ENCODE data around the gene CCNB2. TPM values are rescaled to one million over a fixed set of nuclear protein-coding genes. Genes with fewer than 3 reads are reported as not detected.
A peak's percentile ranks its signal among the peaks of the same experiment; 100 is the strongest.

CCNB2 gene
- total RNA-seq, 4 donors from 2014 or later = 1.6 TPM; not detected in 3

DNA sequence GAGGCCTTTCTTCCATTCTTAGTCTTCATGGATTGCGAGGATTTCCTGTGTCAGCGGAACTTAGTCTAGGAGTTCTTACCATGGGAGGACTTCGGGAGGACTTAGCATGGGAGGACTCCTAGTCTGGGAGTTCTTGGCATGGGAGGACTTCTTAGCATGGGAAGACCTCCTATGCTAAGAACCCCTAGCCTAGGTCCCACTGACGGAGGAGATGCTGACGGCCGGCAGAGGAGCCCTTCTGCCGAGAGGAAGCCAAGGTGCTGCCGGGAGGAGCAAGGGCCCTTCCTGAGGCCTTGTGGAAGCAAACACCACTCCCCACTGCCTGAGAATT lies 66.1 kb downstream of the CCNB2 start:
- no peaks in the 10 kb centered on the region for H3K9me3 ChIP-seq
- no peak overlapping the region for H3K4me3 ChIP-seq
- peak overlapping the region in 1 of 4 donors; percentile 58 for H3K27ac ChIP-seq (replicated peaks in 1 of 4)
- H3K27me3 ChIP-seq = no peaks in the 10 kb centered on the region
- peaks cover 11 to 28% (median 26%) of the 10 kb centered on the region in 4 donors for H3K4me1 ChIP-seq
- peaks cover 0 to 51% (median 25%) of the 10 kb centered on the region in 4 donors for H3K36me3 ChIP-seq
- TF ChIP-seq, protein P1, sequence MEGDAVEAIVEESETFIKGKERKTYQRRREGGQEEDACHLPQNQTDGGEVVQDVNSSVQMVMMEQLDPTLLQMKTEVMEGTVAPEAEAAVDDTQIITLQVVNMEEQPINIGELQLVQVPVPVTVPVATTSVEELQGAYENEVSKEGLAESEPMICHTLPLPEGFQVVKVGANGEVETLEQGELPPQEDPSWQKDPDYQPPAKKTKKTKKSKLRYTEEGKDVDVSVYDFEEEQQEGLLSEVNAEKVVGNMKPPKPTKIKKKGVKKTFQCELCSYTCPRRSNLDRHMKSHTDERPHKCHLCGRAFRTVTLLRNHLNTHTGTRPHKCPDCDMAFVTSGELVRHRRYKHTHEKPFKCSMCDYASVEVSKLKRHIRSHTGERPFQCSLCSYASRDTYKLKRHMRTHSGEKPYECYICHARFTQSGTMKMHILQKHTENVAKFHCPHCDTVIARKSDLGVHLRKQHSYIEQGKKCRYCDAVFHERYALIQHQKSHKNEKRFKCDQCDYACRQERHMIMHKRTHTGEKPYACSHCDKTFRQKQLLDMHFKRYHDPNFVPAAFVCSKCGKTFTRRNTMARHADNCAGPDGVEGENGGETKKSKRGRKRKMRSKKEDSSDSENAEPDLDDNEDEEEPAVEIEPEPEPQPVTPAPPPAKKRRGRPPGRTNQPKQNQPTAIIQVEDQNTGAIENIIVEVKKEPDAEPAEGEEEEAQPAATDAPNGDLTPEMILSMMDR (IDR thresholded peaks at IDR 0.05) = no peak
- no peak for TF ChIP-seq EP300 (IDR thresholded peaks at IDR 0.05)
- TF ChIP-seq POLR2AphosphoS5 (IDR thresholded peaks at IDR 0.05) = no peak
- TF ChIP-seq POLR2A (IDR thresholded peaks at IDR 0.05; ENCODE audit: low read depth) = no peak
- WGBS = 95% methylated on average over 7 of the region's 8 CpGs
- no peak for DNase-seq (ENCODE audit: extremely low spot score)
- intact Hi-C loops (cut with DNase I) = loop anchor here (10.0 kb wide), 1 partner anchor 324 kb away; no protein-coding TSS in a partner anchor

DNA sequence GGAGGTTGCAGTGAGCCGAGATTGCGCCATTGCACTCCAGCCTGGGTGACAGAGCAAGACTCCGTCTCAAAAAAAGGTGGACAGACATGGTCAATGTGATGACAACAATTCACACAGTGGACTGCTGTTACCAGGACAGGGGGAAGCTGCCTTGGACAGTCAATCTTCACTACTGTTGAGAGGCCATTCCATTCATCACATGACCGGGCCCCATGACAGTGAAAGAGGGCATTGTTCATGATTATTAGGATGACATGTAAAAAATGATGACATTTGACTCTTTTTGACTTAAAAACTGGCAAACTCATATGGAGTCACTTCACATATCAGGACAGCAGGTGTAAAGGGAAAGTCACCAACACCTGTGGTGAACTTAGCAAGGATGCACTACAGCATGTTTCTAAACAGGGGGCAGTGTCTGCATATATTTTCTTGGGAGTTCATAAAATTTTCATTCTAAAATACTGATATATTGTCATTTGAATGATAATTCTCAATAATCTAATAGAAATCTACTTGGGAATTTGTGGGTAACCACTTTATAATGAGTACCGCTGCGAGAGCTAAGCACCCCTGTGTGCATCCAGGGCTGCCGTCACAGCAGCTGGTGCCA lies 67.4 kb downstream of the CCNB2 start:
- H3K4me1 ChIP-seq = peaks cover 11 to 29% (median 27%) of the 10 kb centered on the region in 4 donors
- H3K27ac ChIP-seq (replicated peaks in 1 of 4) = no peak overlapping the region
- DNase-seq (ENCODE audit: extremely low spot score) = no peak
- H3K27me3 ChIP-seq = no peaks in the 10 kb centered on the region
- no peaks in the 10 kb centered on the region for H3K9me3 ChIP-seq
- intact Hi-C loops (cut with DNase I) = loop anchor here (10.0 kb wide), 1 partner anchor 322 kb away; no protein-coding TSS in a partner anchor
- H3K4me3 ChIP-seq = no peak overlapping the region
- WGBS = 97% methylated on average over 7 of the region's 7 CpGs
- TF ChIP-seq EP300 (IDR thresholded peaks at IDR 0.05) (no peak), POLR2A (IDR thresholded peaks at IDR 0.05; ENCODE audit: low read depth) (no peak), POLR2AphosphoS5 (IDR thresholded peaks at IDR 0.05) (no peak)
- TF ChIP-seq, protein P1 (IDR thresholded peaks at IDR 0.05) = no peak
- H3K36me3 ChIP-seq = peaks cover 0 to 53% (median 28%) of the 10 kb centered on the region in 4 donors

DNA sequence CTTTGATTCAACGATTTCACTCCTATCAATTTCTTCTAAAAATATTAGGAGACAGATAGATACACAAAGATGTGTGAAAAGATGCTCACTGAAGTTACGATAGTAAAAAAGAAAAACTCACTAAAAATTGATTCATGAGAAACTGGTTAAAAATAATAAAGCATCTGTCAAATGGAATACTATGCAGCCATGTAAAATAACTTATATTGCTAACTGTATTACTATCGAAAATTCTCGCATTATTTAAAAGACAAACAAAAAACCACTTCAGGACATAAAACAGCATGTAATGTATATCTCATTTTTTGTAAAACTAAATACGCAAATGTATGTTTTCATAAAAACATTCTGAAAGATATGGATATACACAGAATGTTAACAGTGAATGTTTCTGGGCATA lies 68.2 kb downstream of the CCNB2 start:
- Histone ChIP-seq H3K9me3 (no peaks in the 10 kb centered on the region), H3K27ac (replicated peaks in 1 of 4) (no peak overlapping the region), H3K4me1 (peaks cover 11 to 29% (median 27%) of the 10 kb centered on the region in 4 donors), H3K4me3 (no peak overlapping the region), H3K27me3 (no peaks in the 10 kb centered on the region), H3K36me3 (peaks cover 0 to 61% (median 35%) of the 10 kb centered on the region in 4 donors)
- WGBS = 98% methylated on average over 5 of the region's 5 CpGs
- intact Hi-C loops (cut with DNase I) = loop anchor here (10.0 kb wide), 1 partner anchor 322 kb away; no protein-coding TSS in a partner anchor
- TF ChIP-seq EP300 (IDR thresholded peaks at IDR 0.05) (no peak), POLR2A (IDR thresholded peaks at IDR 0.05; ENCODE audit: low read depth) (no peak), POLR2AphosphoS5 (IDR thresholded peaks at IDR 0.05) (no peak)
- TF ChIP-seq, protein P1 (IDR thresholded peaks at IDR 0.05) = no peak
- no peak for DNase-seq (ENCODE audit: extremely low spot score)

DNA sequence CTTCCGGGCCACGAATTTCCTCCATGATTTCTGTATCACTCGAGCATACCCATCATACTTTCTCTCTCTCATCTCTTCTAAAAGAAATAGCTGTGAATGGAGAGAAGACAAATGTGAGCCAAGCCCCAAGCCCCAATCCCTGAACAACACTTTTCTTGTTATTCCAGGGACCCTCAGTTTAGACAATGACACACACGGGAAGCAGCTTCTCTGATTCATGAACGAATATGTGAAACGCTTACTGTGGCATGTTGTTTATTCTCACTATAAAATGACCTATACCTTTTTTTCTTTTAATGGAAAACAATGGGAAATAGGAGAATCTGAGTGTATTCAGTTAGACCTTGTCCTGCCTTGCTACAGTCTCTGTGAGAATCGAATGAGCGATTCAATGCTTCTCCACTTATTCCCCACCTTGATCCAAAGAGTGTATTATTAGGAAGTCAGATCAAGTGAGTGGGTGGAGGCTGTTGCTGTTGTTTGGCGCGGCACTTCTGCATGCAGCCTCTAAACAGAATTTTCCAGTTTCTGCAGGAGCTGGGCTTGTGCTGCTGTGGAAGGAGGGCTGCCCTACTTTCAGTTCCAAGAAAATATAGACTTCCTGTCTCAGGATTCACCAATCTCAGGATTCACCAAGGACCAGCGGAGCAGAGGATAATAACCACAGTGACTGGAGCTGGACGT lies 69.3 kb downstream of the CCNB2 start:
- Histone ChIP-seq H3K36me3 (peaks cover 0 to 71% (median 42%) of the 10 kb centered on the region in 4 donors), H3K4me1 (peaks cover 11 to 25% (median 23%) of the 10 kb centered on the region in 4 donors), H3K4me3 (no peak overlapping the region), H3K9me3 (no peaks in the 10 kb centered on the region), H3K27ac (replicated peaks in 1 of 4) (peak overlapping the region in 3 of 4 donors; percentile 10 to 27 (median 15)), H3K27me3 (no peaks in the 10 kb centered on the region)
- DNase-seq (ENCODE audit: extremely low spot score) = no peak
- TF ChIP-seq EP300 (IDR thresholded peaks at IDR 0.05) (no peak), POLR2A (IDR thresholded peaks at IDR 0.05; ENCODE audit: low read depth) (no peak), POLR2AphosphoS5 (IDR thresholded peaks at IDR 0.05) (no peak)
- TF ChIP-seq, protein P1 (IDR thresholded peaks at IDR 0.05) = no peak
- 92% methylated on average over 12 of the region's 12 CpGs for WGBS
- intact Hi-C loops (cut with DNase I) = loop anchor here (10.0 kb wide), 1 partner anchor 321 kb away; no protein-coding TSS in a partner anchor

Small RNA genes lying within 50 kb of the gene (small RNA-seq; reads per million reads assigned to genes)
- gene MIR2116 = 0.17 to 0.34 (median 0.19) reads per million in 3 donors

Other genes starting within 250 kb of the CCNB2 start
- 10 to 100 TPM; 69.1 to 88.5 (median 76.3) TPM for gene SLTM, start 171.5 kb upstream of the CCNB2 start, total RNA-seq
- gene RNF111, start 117.5 kb upstream of the CCNB2 start, total RNA-seq = 10 to 100 TPM; 14.1 to 19.9 (median 18.4) TPM
- gene LDHAL6B, start 101.7 kb downstream of the CCNB2 start, total RNA-seq = not detected

Data from esophagus muscularis mucosa (tissue), 4 donors.